ENCODE measurements around the gene C3orf62.
"Not testable (repeated sequence)": the region's sequence is repeated elsewhere in the genome, so short reads cannot be mapped to it uniquely, and the experiment has no call there.

DNA sequence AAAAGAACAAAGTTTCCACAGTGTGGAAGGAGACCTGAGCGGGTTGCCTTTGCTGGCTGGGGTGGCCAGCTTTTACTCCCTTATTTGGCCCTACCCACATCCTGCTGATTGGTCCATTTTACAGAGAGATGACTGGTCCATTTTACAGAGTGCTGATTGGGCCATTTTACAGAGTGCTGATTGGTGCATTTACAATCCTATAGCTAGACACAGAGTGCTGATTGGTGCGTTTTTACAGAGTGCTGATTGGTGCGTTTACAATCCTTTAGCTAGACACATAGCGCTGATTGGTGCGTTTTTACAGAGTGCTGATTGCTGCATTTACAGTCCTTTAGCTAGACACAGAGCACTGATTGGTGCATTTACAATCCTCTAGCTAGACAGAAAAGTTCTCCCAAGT is 48.2 kb downstream of the C3orf62 start:
- TF ChIP-seq POLR2A, EP300 (IDR thresholded peaks at IDR 0.05): not testable (repeated sequence)
- TF ChIP-seq, protein P1, sequence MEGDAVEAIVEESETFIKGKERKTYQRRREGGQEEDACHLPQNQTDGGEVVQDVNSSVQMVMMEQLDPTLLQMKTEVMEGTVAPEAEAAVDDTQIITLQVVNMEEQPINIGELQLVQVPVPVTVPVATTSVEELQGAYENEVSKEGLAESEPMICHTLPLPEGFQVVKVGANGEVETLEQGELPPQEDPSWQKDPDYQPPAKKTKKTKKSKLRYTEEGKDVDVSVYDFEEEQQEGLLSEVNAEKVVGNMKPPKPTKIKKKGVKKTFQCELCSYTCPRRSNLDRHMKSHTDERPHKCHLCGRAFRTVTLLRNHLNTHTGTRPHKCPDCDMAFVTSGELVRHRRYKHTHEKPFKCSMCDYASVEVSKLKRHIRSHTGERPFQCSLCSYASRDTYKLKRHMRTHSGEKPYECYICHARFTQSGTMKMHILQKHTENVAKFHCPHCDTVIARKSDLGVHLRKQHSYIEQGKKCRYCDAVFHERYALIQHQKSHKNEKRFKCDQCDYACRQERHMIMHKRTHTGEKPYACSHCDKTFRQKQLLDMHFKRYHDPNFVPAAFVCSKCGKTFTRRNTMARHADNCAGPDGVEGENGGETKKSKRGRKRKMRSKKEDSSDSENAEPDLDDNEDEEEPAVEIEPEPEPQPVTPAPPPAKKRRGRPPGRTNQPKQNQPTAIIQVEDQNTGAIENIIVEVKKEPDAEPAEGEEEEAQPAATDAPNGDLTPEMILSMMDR (IDR thresholded peaks at IDR 0.05): not testable (repeated sequence)

Data from ovary (tissue), 3 donors.